ENCODE measurements around the gene AKR1B15. TPM values are rescaled to one million over a fixed set of nuclear protein-coding genes. Genes with fewer than 3 reads are reported as not detected.

AKR1B15 gene
- polyA plus RNA-seq, 2 of the 4 experiments (the other 2 are of a cell fraction) = 17.9 to 24.7 TPM

DNA sequence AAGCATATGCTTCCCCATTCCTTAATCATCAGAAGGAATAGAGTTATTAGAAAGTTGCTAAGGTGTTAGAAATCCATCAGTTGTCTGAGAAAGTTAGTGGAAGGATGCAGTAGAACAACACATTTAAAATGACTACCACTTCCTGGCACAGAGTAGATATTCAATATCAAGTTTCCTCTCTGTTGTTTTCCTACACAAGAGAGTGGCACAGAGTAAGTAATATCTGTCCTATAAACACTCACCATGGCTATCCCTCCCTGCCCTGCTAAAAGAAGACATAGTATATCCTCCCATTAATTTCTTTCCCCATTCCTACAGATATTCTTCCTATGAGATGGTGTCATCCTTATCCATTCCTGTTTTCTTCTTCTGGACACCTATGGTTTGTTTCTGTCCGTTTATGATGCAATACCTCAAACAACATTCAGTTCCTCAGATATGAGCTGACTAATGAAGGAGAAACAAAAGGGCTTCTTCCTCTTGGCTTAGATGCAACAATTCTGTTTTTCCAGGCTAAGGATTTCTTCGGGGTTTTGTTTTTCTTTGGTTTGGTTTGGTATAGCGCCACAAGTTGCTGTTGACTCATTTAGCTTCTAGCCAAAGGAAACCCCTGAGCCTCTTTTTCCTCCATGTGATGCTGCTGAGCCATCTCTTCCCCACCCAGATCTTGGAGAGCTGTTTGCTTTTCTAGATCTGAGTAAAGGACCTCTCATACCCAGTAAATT lies 64.9 kb downstream of the AKR1B15 start (continued):
- peak; percentile 70; the same call in 1 of the 3 replicates for TF ChIP-seq BCL3 (IDR thresholded peaks at IDR 0.05)
- TF ChIP-seq HOXB5 (CRISPR knock-in tag; IDR thresholded peaks at IDR 0.05) = no peak
- TF ChIP-seq JUN (IDR thresholded peaks at IDR 0.05) = peak; percentile 66 to 83; a peak in 2 of 5 replicates
- no peak for TF ChIP-seq FOSB (CRISPR knock-in tag; IDR thresholded peaks at IDR 0.05)
- TF ChIP-seq, protein P1, sequence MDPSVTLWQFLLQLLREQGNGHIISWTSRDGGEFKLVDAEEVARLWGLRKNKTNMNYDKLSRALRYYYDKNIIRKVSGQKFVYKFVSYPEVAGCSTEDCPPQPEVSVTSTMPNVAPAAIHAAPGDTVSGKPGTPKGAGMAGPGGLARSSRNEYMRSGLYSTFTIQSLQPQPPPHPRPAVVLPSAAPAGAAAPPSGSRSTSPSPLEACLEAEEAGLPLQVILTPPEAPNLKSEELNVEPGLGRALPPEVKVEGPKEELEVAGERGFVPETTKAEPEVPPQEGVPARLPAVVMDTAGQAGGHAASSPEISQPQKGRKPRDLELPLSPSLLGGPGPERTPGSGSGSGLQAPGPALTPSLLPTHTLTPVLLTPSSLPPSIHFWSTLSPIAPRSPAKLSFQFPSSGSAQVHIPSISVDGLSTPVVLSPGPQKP (IDR thresholded peaks at IDR 0.05; ENCODE audit: low read depth, low read length) = no peak
- TF ChIP-seq EHF (CRISPR knock-in tag; IDR thresholded peaks at IDR 0.05) = no peak
- TF ChIP-seq CBX2 (IDR thresholded peaks at IDR 0.05; ENCODE audit: borderline replicate concordance, low read depth) = no peak
- TF ChIP-seq, protein P2, sequence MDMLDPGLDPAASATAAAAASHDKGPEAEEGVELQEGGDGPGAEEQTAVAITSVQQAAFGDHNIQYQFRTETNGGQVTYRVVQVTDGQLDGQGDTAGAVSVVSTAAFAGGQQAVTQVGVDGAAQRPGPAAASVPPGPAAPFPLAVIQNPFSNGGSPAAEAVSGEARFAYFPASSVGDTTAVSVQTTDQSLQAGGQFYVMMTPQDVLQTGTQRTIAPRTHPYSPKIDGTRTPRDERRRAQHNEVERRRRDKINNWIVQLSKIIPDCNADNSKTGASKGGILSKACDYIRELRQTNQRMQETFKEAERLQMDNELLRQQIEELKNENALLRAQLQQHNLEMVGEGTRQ (IDR thresholded peaks at IDR 0.05) = peak; percentile 76
- TF ChIP-seq ESRRA (IDR thresholded peaks at IDR 0.05; ENCODE audit: borderline replicate concordance, low read length) = no peak
- TF ChIP-seq CHD4 (IDR thresholded peaks at IDR 0.05; ENCODE audit: borderline replicate concordance) = no peak
- TF ChIP-seq, protein P3, sequence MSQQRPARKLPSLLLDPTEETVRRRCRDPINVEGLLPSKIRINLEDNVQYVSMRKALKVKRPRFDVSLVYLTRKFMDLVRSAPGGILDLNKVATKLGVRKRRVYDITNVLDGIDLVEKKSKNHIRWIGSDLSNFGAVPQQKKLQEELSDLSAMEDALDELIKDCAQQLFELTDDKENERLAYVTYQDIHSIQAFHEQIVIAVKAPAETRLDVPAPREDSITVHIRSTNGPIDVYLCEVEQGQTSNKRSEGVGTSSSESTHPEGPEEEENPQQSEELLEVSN (IDR thresholded peaks at IDR 0.05; ENCODE audit: borderline replicate concordance, low read depth) = no peak
- TF ChIP-seq REST (IDR thresholded peaks at IDR 0.05) = no peak
- TF ChIP-seq MAFK (IDR thresholded peaks at IDR 0.05; ENCODE audit: partially characterized antibody) = peak; percentile 43
- TF ChIP-seq HOXA7 (CRISPR knock-in tag; IDR thresholded peaks at IDR 0.05) = no peak
- TF ChIP-seq POLR2AphosphoS2 (conservative IDR thresholded peaks at IDR 0.05; ENCODE audit: low read length) = no peak
- no peak for TF ChIP-seq PHF8 (IDR thresholded peaks at IDR 0.05; ENCODE audit: borderline replicate concordance, low read depth)
- no peak; the same call in 1 of the 2 replicates for TF ChIP-seq FOXS1 (CRISPR knock-in tag; IDR thresholded peaks at IDR 0.05)
- no peak for TF ChIP-seq CBX8 (IDR thresholded peaks at IDR 0.05)
- peak; percentile 96 for TF ChIP-seq JUNB (IDR thresholded peaks at IDR 0.05)
- no peak for TF ChIP-seq POLR2A (IDR thresholded peaks at IDR 0.05; ENCODE audit: low read length)
- no peak for TF ChIP-seq RNF2 (IDR thresholded peaks at IDR 0.05; ENCODE audit: borderline replicate concordance, low read depth)
- no peak for TF ChIP-seq HMGXB4 (CRISPR knock-in tag; IDR thresholded peaks at IDR 0.05; ENCODE audit: borderline replicate concordance)
- TF ChIP-seq PBX3 (IDR thresholded peaks at IDR 0.05) = no peak
- TF ChIP-seq ZC3H11A (IDR thresholded peaks at IDR 0.05) = no peak
